CD4-positive, alpha-beta T cell treated with Interleukin-21 for 1 hour (primary cell): Measurements from ENCODE around the gene PPRC1.

Experiments
- DNase-seq: peaks from one replicate; pipeline ENCODE4 v3.0.0-alpha.2; 2020

PPRC1 gene

DNA sequence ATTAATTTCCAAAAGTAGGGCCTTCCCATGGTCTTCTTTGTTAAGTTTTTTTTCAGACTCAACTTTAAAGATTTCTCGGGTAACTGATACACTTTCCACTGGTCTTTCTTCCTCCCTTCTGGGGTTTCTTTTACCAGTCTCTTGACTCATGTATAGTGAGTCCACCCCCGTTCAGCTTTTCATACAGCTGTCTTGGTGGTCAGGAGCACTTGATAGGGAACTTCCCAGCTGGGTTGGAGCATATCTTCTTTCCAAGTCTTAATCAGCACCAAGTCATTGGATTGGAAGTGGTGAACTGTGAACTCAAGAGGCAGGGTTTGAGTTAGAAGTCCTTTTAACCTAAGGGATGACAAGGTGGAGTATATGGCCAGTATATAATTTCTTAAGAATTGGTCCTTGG is 64.1 kb downstream of the PPRC1 start:
- DNase-seq, result no peak

DNA sequence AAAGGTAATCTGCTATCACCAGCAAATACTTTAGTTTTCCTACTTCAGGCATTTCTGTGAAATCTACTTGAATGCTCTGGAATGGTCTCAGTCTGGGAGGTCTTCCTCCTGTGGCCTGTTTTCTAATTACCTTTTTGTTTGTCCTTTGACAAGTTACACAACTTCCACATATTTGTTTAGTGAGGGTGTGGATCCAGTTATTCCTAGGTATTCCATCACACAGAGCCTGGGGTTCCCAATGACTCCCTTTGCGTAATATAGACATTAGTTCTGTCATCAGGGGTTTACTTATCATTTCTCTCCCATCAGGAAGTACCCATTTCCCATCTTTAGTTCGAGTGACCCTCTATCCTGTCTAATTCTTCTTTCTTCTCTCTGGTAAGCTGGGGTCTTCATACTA is 65.2 kb downstream of the PPRC1 start:
- no peak for DNase-seq
